ENCODE measurements around the gene SUPT4H1.
"Not testable (repeated sequence)": the region's sequence is repeated elsewhere in the genome, so short reads cannot be mapped to it uniquely, and the experiment has no call there.

The SUPT4H1 gene

DNA sequence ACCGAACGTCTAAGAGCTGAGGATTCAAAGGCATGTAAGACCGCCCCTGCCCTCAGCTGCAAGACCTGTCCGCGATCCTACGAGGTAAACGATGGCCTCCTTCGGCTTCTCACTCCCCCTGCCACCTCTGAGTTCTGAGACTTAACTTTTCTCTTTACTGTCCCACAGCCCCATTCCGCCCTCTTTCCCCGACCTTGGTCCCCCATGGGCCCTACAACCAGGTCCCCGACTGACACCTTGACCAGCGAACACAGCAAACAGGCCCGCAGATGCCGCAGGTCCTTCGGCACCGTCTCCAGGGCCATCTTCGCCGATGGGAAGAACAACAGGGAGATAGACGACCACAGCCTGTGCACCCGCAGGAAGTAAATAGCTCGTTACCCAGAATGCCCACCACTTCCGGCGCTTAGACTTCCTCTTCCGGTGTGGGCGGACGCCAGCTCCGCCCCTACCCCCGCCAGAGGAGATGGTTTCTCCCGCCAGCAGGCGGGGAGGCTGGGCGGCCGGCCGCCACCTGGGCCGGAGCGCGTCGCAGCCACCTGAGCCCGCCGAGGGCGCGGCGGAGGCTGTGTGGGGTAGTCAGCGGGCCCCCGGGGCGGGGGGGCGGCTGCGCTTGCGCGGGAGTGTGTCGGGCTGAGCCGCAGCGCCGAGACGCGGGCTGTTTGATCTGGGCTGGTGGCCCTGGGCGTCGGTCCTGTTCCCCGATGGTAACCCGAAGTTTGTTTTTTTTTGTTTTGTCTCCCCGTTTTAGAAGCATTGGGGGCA, at the start of gene SUPT4H1:
SUPT4H1 (minus strand) TSS at position 371 of the 765 bp plus-strand sequence; CDS start at position 305, 66 bp downstream.
- DNase-seq: peak; percentile 91

DNA sequence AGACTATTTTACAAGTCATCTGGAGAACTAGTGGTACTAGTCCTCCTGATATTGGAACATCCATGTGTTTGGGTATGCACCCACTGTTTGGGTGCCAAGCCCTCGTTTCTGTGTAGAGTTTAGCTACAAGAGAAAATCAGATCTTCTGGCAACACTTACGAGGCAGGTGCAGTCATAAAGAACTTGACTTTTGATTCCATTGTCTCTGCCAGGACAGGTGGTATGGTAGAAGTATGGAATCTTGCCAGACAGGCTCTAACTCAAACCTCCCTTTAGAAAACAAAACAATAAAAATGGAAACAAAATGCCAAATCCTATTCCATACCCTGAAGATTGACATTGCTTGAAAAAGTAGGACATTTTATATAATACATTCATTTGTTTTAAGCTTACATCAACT, 49.3 kb upstream of the SUPT4H1 start:
- no peak for DNase-seq

DNA sequence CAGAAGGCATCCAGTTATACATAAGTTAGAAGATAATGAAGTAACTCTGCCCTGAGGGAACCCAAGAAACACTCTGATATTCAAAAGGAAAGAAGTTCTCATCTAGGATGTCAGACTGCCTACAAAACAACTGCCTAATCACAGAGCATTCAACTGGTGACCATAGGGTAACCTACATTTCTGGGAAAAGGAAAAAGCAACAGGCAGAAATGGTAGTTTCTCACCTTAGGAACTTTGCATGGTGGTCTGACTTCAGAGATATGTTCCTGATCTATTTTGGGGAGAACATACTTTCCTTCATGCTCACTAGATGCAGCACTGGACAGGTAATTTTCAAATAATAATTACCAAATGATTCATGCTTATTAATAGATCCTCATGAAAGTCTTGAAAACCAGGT, 48.8 kb upstream of the SUPT4H1 start:
- no peak for DNase-seq

DNA sequence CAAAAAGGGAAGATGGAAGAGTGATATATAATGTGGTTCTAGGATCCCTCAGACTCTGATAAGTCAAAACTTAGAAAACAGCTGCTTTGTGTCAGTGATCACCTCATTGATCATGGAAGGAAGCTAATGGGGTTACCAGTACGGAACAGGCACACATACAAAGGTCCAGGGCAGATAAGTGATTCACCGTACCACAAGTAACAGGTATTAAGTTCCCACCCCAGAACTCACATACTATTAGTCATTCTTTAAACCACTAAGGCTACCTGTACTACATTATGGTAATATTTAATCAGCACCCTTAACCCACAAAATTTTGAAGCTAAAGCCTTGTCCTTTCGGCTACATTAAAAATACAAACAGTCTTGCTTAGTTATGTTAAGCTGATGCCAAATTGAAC, 48.0 kb upstream of the SUPT4H1 start:
- DNase-seq: no peak

GRCh38 chr17:58398574-58399266, 46.7 kb upstream of the SUPT4H1 start:
- DNase-seq: no peak

GRCh38 chr17:58397421-58397820, 45.4 kb upstream of the SUPT4H1 start:
- not testable (repeated sequence) for DNase-seq

DNA sequence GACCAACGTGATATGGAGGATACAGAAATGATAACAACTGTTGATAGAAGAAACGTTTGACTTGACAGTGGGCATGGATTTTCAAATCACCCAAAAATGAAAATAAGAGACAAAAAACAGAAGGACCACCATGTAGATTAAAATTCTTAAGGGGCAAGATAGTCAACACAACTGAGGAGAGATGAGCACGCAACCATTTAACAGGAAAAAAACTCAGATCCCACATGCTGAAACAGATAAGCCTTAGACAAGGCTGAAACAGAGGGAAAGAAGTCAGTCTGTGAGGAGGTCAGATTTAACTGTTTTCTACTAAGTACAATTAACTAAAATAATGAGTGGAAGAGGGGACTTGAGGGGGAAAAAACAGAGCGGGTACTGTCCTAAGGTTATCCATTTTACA, 44.2 kb upstream of the SUPT4H1 start:
- no peak for DNase-seq

DNA sequence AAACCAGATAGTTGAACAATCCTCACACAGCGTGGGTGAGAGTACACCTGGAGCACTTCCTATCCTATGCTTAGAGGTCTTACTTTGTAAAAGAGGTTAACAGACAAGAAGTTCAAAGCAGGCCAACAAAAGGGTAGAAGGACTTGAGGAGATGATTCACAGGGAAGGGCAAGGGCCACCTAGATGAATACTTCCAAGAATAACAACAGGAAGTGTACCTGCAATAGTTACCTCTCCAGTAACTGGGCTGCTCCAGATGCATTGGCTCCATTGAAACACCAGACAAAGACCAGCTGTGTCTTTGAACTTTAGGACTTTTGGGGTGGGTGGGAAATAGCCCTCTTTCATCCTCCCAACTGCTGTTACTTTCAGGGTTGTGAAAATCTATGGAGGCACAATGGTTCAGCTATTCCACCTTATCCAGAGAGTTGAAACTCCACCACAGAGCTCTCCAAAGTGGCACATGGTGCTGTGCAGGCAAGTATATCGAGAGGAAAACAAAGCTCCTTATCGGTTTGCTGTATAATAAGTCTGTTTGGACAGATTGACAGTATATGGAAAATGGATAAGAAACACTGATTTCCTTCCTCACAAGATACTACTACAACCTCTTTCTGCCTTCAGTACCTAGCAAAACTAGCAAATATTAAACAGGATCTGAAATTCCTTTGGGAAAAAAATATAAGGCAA, 42.7 kb upstream of the SUPT4H1 start:
- DNase-seq: no peak

- no peak for DNase-seq
Observed at GRCh38 chr17:58391302-58391984, 39.4 kb upstream of the SUPT4H1 start.

DNA sequence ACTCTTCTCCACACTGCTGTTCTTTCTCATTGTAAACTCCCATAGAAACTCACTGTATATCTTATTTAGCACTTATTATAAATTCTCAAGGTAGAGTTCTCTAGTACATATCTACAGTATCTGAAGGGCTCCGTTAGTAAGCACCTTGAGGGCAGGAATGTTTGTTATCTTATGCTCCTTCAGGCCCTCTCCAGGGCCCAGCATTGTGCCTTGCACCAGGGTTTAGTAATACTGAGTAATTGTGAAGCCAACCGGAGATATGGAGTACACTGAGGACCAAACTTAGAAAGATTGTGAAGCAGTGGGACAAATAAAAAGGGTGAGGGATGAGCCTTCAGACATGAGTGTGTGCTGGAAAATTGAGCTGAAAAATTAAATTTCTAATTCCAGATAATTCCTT, 38.9 kb upstream of the SUPT4H1 start:
- no peak for DNase-seq

GRCh38 chr17:58388302-58389190, 36.5 kb upstream of the SUPT4H1 start:
- no peak for DNase-seq

DNA sequence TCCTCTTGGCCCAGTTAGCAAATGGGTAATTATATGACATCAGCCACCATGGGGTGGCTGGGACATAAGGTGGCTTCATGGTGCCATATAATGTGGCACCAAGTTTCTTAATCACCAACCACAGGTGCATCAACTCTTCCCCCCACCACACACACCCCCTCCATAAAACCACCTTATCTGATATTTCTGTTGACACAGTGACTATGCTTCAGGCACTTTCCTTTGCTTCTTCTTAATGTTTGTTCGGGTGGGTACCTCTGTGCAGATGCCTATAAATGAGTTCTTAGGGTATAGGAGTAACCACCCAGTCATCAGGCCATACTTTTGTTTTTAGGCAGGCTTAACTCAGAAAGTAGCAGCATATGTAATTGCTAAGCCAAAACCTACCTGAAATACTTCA, 35.8 kb upstream of the SUPT4H1 start:
- DNase-seq: no peak

DNA sequence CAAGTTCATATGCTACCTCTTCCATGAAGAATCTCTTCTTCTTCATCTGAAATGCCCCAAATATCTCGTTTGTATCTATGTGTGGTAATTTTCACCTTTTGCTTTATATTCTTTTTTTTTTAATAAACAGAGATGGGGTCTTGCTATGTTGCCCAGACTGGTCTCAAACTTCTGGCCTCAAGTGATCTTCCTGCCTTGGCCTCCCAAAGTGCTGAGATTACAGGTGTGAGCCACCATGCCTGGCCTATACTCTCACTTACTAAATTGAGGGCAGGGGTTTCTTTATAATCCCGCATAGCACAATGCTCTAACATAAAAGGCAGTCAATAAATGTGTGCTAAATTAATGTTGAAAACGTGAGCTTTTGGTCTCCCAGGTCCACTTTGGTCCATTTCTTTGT, 34.7 kb upstream of the SUPT4H1 start:
- DNase-seq: no peak

GRCh38 chr17:58385359-58385899, 33.4 kb upstream of the SUPT4H1 start:
- no peak for DNase-seq

GRCh38 chr17:58384897-58385296, 32.9 kb upstream of the SUPT4H1 start:
- DNase-seq: no peak

DNA sequence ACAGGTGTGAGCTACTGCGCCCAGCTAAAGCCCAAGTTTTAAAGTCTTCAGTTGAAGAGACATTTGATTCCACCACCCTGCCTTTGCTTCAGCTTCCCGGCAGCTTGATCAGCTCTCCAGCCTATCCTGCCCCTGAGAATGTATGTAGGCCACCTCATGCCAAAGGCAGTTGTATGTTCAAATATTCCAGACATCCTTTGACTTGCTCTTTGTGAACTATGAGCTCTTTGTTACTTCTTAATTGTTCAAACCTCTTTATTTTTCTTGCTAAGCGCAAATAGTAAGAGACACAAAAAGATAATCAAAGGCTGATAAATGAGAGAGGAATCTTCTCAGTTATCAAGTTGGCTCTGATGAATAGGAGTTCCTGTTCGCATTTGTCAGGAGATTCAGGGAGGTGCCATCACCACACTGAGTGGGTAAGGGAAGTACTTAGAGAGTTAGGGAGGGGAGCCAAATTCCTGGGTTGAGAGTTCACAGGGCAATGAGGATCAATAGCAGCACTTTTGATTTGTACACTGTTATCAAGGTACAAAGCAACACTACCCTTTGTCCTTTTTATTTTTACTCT, 32.0 kb upstream of the SUPT4H1 start:
- no peak for DNase-seq

DNA sequence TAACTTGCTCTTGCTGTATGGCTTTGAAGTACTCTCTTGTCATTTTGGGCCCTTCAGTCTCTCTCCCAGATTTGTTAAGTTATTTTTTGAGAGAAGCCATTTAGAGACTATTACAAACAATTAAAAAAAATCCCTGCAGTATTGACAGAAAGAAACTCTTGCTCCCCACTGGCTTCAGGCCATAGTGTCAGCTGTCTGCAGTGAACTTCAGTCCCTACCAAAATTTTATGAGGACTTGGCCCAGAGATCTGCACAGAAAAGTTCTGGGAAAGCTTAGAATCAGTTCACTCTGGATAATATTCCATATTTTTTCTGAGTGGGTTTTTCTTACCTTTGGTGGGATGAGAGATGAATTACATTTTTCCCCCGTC, 30.9 kb upstream of the SUPT4H1 start:
- no peak for DNase-seq

DNA sequence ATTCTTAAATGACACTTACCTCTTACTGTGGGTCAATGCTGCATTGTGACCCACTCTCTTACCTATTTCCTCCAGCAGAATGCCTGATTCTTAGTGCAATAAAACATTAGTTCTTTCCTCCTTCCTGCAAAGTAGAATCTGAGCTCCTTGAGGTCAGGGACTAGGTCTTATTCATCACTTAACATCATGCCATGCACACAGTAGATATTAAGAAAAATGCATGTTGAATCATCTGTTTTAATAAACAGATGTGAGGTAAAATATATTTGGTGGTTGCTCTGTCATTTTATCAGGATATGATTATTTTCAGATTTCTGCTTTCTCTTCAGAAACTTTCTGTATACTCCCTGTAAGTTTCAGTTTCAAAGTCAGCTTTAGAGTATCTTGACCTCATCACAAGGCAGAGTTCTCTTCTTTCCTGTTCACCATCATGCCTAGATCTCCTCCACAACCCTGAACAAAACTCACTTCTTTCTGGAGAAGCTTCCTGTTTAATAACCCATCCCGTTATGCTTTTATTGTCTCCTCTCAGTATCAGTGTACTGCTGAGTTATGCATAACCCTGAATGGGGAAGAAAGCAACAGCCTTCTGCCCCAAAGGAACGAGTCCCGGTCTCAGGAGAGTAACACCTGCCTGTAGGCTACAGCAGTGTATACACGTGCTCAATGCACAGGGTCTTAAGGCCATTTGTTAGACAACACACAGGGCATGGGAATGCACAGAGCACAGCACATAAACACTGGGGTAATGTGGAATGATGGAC, 30.3 kb upstream of the SUPT4H1 start:
- DNase-seq: no peak

DNA sequence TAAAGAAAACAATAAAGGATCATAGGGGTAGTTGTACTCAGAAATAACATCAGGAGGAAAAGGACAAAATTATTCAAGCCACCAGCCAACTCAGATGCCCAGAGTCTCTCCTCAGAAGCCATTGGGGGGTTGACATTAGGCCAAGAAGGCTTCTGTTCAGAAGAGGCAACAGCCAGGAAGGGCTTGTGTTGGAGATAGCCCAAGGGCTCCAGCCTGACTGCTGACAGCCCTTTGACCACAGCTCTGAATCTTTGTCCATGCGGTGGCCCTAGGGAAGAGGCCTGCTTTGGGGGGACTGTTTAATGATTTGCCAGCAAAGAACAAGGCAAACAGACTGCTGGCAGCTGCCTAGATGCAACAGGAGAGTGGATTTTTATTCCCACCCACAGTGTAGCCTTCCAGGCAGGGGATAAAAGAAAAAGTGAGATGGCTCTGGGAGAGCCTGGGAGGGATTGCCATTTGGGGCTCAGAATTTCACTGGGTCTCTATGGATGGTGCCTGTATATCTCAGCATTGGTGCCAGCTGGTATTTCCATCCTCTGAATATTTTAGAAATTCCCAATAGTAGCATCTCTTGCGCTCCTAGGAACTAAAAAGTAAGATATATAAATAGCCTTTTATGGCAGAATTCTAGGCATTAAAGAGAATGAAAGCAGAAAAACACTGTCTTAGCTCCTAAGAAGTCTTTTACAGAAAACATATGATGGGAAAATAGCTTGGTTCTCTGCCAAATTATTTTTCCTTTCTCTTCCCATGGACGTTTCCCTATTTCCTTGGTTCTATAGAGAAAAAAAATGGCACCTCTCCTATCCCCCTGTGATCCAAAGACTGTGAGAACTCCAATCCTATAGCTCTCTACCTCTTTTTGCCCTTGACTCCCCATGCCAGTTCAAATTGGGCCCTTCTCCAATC, 29.4 kb upstream of the SUPT4H1 start:
- DNase-seq: no peak

Measured in activated naive CD4-positive, alpha-beta T cell treated with anti-CD3 and anti-CD28 coated beads, Interleukin-2, amount 50 U/mL, for 16 hours (primary cell).